Forelimb muscle (tissue), 1 donor: ENCODE data around the gene OBSCN. TPM values are rescaled to one million over a fixed set of nuclear protein-coding genes. Genes with fewer than 3 reads are reported as not detected.
"Not testable (repeated sequence)": the region's sequence is repeated elsewhere in the genome, so short reads cannot be mapped to it uniquely, and the experiment has no call there.

ENCODE experiments used
- DNase-seq: peaks from one replicate; pipeline ENCODE4 v3.0.0-alpha.2; 2013; ENCODE audit warnings: low read depth
- polyA plus RNA-seq: library from polyadenylated mRNA; unstranded; fragments of 120-200 nt; gene quantifications from one replicate; pipeline ENCODE4 v1.2.1, GENCODE V29; 2013; ENCODE audit not compliant: insufficient read length

The OBSCN gene
- polyA plus RNA-seq, 1 donor, result 358 TPM

DNA sequence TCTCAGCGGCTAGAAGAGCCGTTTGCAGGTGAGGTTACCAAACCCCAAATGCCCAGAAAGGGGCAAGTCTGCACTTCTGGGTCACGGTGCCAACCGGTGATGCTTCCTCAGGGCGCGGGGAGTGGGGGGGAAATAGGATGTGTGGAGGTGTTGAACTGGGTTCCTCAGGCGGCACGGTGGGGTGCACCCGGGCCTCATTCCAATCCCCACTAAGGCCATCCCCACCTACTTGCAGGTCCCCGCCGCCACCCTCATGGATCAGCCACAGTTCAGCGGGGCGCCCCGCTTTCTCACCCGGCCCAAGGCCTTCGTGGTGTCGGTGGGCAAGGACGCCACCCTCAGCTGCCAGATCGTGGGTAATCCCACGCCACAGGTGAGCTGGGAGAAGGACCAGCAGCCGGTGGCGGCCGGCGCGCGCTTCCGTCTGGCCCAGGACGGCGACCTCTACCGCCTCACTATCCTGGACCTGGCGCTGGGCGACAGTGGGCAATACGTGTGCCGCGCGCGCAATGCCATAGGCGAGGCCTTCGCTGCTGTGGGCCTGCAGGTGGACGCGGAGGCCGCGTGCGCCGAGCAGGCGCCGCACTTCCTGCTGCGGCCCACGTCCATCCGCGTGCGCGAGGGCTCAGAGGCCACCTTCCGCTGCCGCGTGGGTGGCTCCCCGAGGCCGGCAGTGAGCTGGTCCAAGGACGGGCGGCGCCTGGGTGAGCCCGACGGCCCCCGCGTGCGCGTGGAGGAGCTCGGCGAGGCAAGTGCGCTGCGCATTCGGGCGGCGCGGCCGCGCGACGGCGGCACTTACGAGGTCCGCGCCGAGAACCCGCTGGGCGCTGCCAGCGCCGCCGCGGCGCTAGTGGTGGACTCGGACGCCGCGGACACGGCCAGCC, 3.9 kb downstream of the OBSCN start:
- DNase-seq, result no peak

DNA sequence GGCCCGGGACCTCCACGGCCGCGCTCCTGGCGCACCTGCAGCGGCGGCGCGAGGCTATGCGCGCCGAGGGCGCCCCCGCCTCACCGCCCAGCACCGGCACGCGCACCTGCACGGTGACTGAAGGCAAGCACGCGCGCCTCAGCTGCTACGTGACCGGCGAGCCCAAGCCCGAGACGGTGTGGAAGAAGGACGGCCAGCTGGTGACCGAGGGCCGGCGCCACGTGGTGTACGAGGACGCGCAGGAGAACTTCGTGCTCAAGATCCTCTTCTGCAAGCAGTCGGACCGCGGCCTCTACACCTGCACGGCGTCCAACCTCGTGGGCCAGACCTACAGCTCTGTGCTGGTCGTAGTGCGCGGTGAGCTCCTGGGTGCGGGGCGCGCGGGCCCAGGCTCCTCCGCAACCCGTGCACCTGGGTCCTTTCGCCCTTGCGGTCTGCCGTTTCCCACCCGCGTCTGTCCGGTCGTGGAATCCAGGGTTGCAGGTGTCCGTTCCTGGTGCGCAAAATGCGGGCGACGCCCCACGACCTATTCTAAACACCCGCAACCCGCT, 4.6 kb downstream of the OBSCN start:
- DNase-seq, result no peak

DNA sequence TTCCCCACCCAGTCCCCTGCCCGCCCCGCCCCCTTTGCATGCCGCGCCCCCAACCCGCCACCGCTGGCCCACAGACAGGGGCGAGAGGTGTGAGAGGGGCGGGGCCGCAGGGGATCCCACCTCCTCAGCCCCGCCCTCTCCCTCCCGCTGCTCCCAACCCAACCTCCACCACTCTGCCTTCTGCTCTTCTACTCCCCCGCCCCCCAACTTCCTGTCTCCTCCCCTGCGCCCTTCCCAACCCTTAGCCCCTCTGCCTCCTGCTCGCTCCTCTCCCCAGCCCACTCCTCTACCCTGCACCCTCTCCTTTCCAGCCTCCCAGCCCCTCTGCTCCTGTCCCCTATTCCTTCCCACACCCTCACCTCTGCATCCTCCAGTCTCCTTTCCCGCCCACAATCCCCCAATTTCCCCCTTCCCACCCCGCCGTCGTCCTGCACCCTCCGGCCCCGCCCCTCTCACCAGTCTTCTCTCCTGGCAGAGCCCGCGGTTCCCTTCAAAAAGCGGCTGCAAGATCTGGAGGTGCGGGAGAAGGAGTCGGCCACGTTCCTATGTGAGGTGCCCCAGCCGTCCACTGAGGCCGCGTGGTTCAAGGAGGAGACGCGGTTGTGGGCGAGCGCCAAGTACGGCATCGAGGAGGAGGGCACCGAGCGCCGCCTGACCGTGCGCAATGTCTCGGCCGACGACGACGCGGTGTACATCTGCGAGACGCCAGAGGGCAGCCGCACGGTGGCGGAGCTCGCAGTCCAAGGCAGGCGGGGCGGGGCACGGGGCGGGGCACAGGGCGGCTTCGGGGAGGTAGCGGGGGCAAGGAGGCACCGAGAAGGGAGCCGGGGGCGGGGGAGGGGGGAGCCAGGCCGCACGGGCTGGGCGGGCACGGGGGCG, 5.4 kb downstream of the OBSCN start:
- DNase-seq, result no peak

DNA sequence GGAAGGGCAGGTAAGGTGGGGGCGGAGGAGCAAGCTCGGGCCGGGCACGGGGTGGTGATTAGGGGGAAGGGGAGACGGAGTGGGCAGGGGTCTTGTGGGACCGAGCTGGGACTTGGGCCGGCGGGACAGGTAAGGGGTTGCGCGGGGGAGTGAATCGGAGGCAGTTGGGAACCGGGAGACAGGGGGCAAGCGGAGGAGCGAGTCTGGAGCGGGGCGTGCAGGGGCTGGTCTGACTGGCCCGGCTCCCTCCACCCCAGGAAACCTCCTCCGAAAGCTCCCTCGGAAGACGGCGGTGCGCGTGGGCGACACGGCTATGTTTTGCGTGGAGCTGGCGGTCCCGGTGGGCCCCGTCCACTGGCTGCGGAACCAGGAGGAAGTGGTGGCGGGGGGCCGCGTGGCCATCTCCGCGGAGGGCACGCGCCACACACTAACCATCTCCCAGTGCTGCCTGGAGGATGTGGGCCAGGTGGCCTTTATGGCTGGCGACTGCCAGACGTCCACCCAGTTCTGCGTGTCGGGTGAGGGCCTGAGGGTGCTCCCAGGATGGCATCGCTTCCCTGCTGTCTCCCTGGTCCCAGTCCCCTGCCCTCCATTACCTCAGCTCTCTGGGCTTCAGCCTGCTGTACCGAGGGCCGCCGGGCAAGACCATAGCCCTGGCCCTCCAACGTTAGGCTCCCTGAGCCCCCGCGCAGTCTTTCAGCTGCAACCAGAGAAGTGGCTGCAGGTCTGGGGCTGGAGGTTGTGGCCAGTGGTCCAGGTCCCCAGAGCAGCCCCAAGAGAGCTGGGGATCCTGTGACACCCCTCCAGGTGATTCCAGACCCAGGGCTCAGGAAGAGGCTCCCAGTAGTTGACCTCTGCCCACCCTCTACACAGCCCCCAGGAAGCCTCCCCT, 6.3 kb downstream of the OBSCN start:
- DNase-seq, result no peak

DNA sequence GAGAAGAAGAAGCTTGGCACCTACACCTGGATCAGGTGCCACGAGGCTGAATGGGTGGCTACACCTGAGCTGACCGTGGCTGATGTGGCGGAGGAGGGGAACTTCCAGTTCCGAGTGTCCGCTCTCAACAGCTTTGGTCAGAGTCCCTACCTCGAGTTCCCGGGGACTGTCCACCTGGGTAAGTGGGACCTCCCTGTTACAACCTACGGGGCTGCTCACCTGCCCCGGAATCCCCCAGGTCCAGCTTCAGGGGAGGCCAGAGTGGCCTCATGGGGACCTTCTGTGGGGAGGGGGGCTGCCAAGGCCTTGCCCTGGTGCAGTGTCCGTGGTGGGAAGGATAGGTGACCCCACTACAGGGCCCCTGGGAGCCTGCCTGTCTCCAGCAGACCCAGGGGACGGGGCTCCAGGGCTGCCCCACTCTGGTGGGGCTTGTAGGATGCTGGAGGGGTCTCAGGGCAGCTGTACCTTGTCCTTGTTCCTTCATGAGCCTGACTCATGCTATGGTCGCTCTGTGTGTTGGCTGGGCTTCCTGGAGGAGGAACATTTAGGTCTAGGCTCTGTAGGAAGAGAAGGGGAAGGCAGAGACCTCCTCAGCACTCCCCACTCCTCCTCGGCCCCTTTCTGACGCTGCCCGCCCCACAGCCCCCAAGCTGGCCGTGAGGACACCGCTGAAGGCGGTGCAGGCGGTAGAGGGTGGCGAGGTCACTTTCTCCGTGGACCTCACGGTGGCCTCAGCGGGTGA, 7.2 kb downstream of the OBSCN start:
- no peak for DNase-seq

- DNase-seq, result no peak
Measured at GRCh38 chr1:228215663-228216116, 7.8 kb downstream of the OBSCN start.

DNA sequence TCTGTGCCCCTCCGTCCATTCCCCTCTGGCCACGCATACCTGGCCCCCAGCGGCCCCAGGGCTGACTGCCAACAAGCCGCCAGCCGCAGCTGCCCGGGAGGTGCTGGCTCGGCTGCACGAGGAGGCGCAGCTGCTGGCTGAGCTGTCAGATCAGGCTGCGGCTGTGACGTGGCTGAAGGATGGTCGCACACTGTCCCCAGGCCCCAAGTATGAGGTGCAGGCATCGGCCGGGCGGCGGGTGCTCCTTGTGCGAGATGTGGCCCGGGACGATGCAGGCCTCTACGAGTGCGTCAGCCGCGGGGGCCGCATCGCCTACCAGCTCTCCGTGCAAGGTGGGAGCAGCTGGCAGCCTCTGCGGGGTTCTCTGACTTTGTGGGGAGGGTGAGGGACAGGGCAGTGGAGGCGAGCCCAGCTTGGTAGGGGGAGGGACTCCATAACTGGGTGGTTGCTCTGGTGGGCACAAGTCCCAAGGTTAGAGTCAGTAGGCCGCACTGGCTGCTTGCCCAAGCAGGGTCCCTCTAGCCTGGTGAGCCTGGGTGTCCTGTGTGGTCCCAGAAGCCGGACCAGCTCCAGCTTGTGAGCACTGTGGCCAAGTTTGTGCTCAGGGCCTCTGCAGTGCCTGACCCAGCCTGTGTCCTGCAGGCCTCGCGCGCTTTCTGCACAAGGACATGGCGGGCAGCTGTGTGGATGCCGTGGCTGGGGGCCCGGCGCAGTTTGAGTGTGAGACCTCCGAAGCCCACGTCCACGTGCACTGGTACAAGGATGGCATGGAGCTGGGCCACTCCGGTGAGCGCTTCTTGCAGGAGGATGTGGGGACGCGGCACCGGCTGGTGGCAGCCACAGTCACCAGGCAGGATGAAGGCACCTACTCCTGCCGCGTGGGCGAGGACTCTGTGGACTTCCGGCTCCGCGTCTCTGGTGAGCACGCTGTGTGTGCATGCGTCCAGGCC, 8.8 kb downstream of the OBSCN start:
- no peak for DNase-seq

GRCh38 chr1:228217551-228218344, 9.9 kb downstream of the OBSCN start:
- DNase-seq, result no peak

- no peak for DNase-seq
Measured at GRCh38 chr1:228218513-228219244, 10.8 kb downstream of the OBSCN start.

DNA sequence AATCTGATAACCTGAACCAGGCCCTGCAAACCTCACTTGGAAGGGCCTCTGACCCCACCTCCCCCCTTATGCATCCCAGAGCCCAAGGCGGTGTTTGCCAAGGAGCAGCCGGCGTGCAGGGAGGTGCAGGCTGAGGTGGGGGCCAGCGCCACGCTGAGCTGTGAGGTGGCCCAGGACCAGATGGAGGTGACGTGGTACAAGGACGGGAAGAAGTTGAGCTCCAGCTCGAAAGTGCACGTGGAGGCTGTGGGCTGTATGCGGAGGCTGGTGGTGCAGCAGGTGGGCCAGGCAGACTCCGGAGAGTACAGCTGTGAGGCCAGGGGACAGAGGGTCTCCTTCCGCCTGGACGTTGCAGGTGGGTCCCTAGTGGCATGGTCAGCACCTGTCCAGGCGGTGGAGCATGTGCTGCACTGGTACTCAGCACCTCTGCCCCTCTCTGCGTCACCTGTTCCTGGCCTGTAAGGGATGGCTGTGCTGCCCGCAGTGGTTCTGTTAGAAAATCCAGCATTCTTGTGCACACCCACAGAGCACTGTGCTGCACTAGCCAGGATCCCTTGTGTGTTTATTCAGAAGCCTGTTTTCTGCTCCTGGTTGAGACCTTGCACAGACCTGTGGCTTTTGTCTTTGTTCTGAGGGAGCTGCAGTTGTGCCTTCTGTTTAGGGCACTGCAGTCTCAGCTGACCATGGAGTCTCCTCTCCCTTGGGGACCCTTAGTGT, 11.6 kb downstream of the OBSCN start:
- no peak for DNase-seq

DNA sequence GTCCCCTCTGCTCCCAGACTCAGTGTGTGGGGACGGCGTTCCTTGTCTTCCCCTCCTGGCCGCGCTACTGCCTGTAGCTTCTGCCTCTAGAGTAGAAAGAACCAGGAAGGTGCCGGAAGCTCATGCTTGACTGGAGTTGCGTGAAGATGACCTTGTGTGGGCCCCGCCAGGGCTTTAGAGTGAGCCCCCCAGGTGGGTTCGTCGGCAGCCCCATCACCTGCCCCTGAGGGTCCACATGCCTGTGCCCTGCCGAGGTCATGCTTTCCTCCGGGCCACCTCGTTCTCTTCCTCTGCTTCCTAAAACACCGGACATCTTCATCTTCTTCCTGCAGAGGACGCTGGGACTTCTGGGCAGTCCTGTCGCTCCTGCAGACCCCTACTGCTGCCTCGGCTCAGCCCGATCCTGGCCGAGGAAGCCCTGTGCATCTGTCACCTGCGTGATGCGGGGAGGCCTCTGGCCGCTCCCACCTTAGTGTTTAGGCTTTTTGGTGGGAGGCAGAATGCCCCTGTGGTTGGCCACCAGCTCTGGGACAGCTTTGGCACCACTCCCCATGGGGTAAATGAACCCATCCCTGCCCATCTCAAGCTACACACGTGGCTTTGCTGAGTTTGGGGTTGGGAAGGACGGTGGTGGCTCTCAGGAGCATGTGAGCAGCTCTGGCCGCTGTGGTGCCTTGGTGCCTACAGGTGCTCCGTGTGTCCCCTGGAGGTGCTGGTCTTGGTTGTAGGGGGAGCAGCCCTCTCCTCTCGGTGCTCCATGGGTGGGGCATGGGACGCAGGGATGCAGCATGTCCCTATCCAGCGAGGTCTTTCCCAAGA, 12.3 kb downstream of the OBSCN start:
- DNase-seq, result no peak

DNA sequence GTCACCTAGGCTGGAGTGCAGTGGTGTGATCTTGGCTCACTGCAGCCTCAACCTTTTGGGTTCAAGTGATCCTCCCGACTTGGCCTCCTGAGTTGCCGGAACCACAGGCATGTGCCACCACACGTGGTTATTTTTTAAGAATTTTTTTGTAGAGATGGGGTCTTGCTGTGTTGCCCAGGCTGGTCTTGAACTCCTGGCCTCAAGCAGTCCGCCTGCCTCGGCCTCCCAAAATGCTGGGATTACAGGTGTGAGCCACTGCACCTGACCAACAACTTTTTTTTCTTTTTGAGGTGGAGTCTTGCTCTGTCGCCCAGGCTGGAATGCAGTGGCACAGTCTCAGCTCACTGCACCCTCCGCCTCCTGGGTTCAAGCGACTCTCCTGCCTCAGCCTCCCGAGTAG, 13.3 kb downstream of the OBSCN start:
- DNase-seq, result not testable (repeated sequence)

GRCh38 chr1:228222548-228222947, 14.7 kb downstream of the OBSCN start:
- DNase-seq, result no peak

DNA sequence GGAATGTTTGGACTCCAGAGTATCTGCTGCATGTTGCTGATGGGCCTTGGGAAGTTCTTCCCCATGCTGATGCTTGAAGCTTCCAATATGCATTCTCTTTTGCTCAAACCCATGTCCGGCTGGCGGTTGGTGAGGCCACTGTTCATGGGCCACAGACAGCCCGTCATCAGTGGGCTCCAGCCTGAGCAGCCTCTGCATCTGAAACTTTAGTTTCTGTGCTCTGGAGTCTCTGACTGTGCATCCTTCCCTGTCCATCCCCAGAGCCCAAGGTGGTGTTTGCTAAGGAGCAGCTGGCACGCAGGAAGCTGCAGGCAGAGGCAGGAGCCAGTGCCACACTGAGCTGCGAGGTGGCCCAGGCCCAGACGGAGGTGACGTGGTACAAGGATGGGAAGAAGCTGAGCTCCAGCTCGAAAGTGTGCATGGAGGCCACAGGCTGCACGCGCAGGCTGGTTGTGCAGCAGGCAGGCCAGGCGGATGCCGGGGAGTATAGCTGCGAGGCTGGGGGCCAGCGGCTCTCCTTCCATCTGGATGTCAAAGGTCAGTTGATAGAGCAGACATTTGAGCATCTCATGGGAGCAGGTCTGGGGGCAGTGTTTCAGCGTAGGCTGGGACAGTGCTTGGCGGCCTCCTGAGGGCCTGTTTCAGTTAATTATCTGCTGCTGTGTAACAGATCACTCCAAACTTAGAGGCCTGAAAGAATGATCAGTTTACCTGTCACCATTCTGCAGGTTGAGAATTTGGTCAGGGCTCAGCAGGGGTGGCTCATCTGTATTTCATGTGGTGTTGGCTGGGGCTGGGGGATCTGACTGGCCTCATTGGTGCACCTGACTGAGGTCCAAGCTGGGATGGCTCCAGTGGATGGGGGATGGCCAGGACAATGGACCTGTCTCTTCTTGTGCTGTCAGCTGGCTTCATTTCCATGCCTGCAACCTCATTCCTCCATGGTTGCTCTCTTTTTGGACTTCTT, 16.6 kb downstream of the OBSCN start:
- no peak for DNase-seq

DNA sequence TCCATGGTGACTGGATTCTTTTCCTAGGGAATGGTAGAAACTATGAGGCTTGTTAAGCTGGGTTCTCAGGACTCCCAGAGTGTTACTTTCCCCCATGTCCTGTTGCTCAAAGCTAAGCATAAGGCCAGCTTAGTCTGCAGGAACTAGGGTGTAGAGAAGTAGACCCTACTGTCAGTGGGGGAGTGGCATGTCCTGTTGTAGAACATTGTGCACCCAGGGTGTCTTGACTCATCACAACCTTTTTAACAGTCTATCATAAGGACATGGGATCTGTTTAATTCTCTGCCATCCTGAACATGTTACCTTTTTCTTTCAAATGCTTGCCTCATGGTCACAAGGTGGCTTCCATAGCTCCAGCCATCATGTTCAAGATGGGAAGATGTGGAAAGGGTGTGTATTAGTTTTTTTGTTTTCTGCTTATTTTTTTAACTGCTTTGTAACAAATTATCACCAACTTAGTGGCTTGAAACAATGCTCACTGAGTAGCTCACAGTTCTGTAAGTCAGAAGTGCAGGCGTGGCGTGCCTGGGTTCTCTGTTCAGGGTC, 17.4 kb downstream of the OBSCN start:
- no peak for DNase-seq
